Neuronal stem cell (in vitro differentiated cells): ENCODE data around the gene ZC3H12C.

Source experiments
- DNase-seq: peaks from one replicate; pipeline ENCODE4 v3.0.0-alpha.2; 2013; ENCODE audit warnings: low spot score
- H2AFZ ChIP-seq: one replicate; pipeline ENCODE4 v1.6.1; 2013; ENCODE audit warnings: mild to moderate bottlenecking, low read length, inconsistent platforms
- H2AK5ac ChIP-seq: 2 replicates; pipeline ENCODE4 v1.6.1; 2013; ENCODE audit warnings: low read depth, mild to moderate bottlenecking, inconsistent platforms, low read length, moderate library complexity, mixed read lengths
- H2BK120ac ChIP-seq: 2 replicates; pipeline ENCODE4 v1.6.1; 2013; ENCODE audit warnings: low read depth, mild to moderate bottlenecking, inconsistent platforms, low read length, moderate library complexity, mixed read lengths
- H2BK12ac ChIP-seq: one replicate; pipeline ENCODE4 v1.6.1; 2013; ENCODE audit warnings: low read length, inconsistent platforms
- H2BK15ac ChIP-seq: 2 replicates; pipeline ENCODE4 v1.6.1; 2013; ENCODE audit warnings: mild to moderate bottlenecking, low read length, inconsistent platforms, mixed read lengths
- H2BK5ac ChIP-seq: one replicate; pipeline ENCODE4 v1.6.1; 2013; ENCODE audit warnings: inconsistent platforms, mild to moderate bottlenecking, low read length, moderate library complexity
- H3K14ac ChIP-seq: one replicate; pipeline ENCODE4 v1.6.1; 2013; ENCODE audit warnings: low read length, inconsistent platforms
- H3K18ac ChIP-seq: 2 replicates; pipeline ENCODE4 v1.6.1; 2013; ENCODE audit warnings: low read length, inconsistent platforms
- H3K23ac ChIP-seq: 2 replicates; pipeline ENCODE4 v1.6.1; 2013; ENCODE audit warnings: low read depth, mild to moderate bottlenecking, mixed read lengths, low read length, inconsistent platforms; ENCODE audit not compliant: poor library complexity
- H3K27ac ChIP-seq: replicated peaks from 3 replicates; pipeline ENCODE4 v1.5.1; 2013; ENCODE audit warnings: low read length, inconsistent platforms
- H3K27me3 ChIP-seq, 3 experiments: 2 replicates each; pipeline ENCODE4 v1.6.1; 2013; ENCODE audit warnings: low read length in 3 of 3, mild to moderate bottlenecking in 2 of 3, inconsistent platforms in 1 of 3, low read depth in 1 of 3, mixed read lengths in 1 of 3, moderate library complexity in 1 of 3; ENCODE audit not compliant: control insufficient read depth in 3 of 3, insufficient read depth in 3 of 3
- H3K36me3 ChIP-seq, 2 donors: replicated peaks in 1 of 2; 2 replicates each; pipeline ENCODE4 v1.6.1; 2013; ENCODE audit warnings: low read length in 2 of 2; ENCODE audit not compliant: control insufficient read depth in 2 of 2, insufficient read depth in 2 of 2
- H3K4ac ChIP-seq: 2 replicates; pipeline ENCODE4 v1.6.1; 2013; ENCODE audit warnings: inconsistent platforms, mild to moderate bottlenecking, low read length, moderate library complexity
- H3K4me1 ChIP-seq, 2 donors: 1 replicate in 1 of 2; 2 replicates in 1 of 2; pipeline ENCODE4 v1.6.1; 2013; ENCODE audit warnings: low read length in 2 of 2, low read depth in 1 of 2; ENCODE audit not compliant: control insufficient read depth in 2 of 2, insufficient read depth in 1 of 2
- H3K4me2 ChIP-seq: one replicate; pipeline ENCODE4 v1.6.1; 2013; ENCODE audit warnings: mild to moderate bottlenecking, low read length, inconsistent platforms; ENCODE audit not compliant: insufficient read depth, poor library complexity, severe bottlenecking
- H3K4me3 ChIP-seq, 2 donors: 2 replicates each; pipeline ENCODE4 v1.5.1; 2013; ENCODE audit warnings: low read length in 2 of 2, mild to moderate bottlenecking in 2 of 2, inconsistent platforms in 1 of 2, moderate library complexity in 1 of 2
- H3K79me1 ChIP-seq: one replicate; pipeline ENCODE4 v1.6.1; 2013; ENCODE audit warnings: low read depth, mild to moderate bottlenecking, inconsistent platforms, low read length, moderate library complexity
- H3K9ac ChIP-seq: one replicate; pipeline ENCODE4 v1.6.1; 2013; ENCODE audit warnings: mild to moderate bottlenecking, low read depth, low read length, inconsistent platforms; ENCODE audit not compliant: poor library complexity
- H3K9me3 ChIP-seq, 2 donors: replicated peaks in 1 of 2; 2 replicates each; pipeline versions ENCODE3 to v1.6.1; 2013; ENCODE audit warnings: low read length in 2 of 2, mild to moderate bottlenecking in 2 of 2, inconsistent platforms in 1 of 2, low read depth in 1 of 2, mixed read lengths in 1 of 2, moderate library complexity in 1 of 2; ENCODE audit not compliant: control insufficient read depth in 2 of 2, insufficient read depth in 1 of 2
- H4K8ac ChIP-seq: one replicate; pipeline ENCODE4 v1.6.1; 2013; ENCODE audit warnings: low read depth, mild to moderate bottlenecking, inconsistent platforms, low read length, moderate library complexity
- H4K91ac ChIP-seq: one replicate; pipeline ENCODE4 v1.6.1; 2013; ENCODE audit warnings: low read length, low read depth, mild to moderate bottlenecking, inconsistent platforms; ENCODE audit not compliant: poor library complexity
- WGBS, 2 donors: extraction: QIAGEN DNeasy Blood & Tissue Kit; methylation state at CpG; one replicate each; pipeline ENCODE4 v1.1.7; 2013; ENCODE audit warnings: missing lambda C conversion rate in 2 of 2, mixed read lengths in 1 of 2; ENCODE audit not compliant: insufficient read length in 2 of 2, insufficient replicate concordance in 1 of 2; ENCODE audit errors: extremely low coverage in 2 of 2; 5-methylcytosine and 5-hydroxymethylcytosine counted together

Gene ZC3H12C

GRCh38 chr11:110079726-110080125 lies 13.5 kb upstream of the ZC3H12C start:
- H3K9me3 ChIP-seq = peaks cover 3 to 7% of the 10 kb centered on the region in 2 donors
- WGBS, 2 donors = no CpG with 5 or more reads among the region's 4 CpGs

GRCh38 chr11:110081462-110082376 lies 11.5 kb upstream of the ZC3H12C start:
- no peak for DNase-seq
- H3K23ac ChIP-seq = no peak overlapping the region
- peaks cover 3 to 7% of the 10 kb centered on the region in 2 donors for H3K9me3 ChIP-seq
- H2BK15ac ChIP-seq = no peak overlapping the region
- H4K8ac ChIP-seq = no peak overlapping the region
- H2AFZ ChIP-seq = no peak overlapping the region
- no peak overlapping the region for H3K14ac ChIP-seq
- no peaks in the 10 kb centered on the region for H3K36me3 ChIP-seq
- H3K27me3 ChIP-seq = peaks cover 0 to 3% (median 0%) of the 10 kb centered on the region in 3 experiments
- H2BK120ac ChIP-seq = no peak overlapping the region
- H3K4me3 ChIP-seq = no peak overlapping the region
- H2BK5ac ChIP-seq = no peak overlapping the region
- no peak overlapping the region for H2BK12ac ChIP-seq
- H3K79me1 ChIP-seq = no peaks in the 10 kb centered on the region
- WGBS, 2 donors = no CpG with 5 or more reads among the region's 7 CpGs
- H3K18ac ChIP-seq = no peak overlapping the region
- H3K4me2 ChIP-seq = no peak overlapping the region
- H3K9ac ChIP-seq = no peak overlapping the region
- no peak overlapping the region for H3K4ac ChIP-seq
- H3K27ac ChIP-seq = no peak overlapping the region
- no peak overlapping the region for H2AK5ac ChIP-seq
- H4K91ac ChIP-seq = no peak overlapping the region
- peaks cover 4% of the 10 kb centered on the region in 2 donors for H3K4me1 ChIP-seq

More at GRCh38 chr11:110079726-110080125, 13.5 kb upstream of the ZC3H12C start:
- no peak overlapping the region for H3K9ac ChIP-seq
- H3K4me3 ChIP-seq = no peak overlapping the region
- no peak overlapping the region for H2BK5ac ChIP-seq
- no peak overlapping the region for H3K23ac ChIP-seq
- no peaks in the 10 kb centered on the region for H3K27me3 ChIP-seq
- no peak overlapping the region for H3K18ac ChIP-seq
- H3K4me2 ChIP-seq = no peak overlapping the region
- no peak overlapping the region for H2BK12ac ChIP-seq
- H2BK15ac ChIP-seq = no peak overlapping the region
- H3K36me3 ChIP-seq = no peaks in the 10 kb centered on the region
- no peak overlapping the region for H3K14ac ChIP-seq
- H4K8ac ChIP-seq = no peak overlapping the region
- H3K4me1 ChIP-seq = peaks cover 4 to 7% of the 10 kb centered on the region in 2 donors
- no peak overlapping the region for H2AK5ac ChIP-seq
- H3K4ac ChIP-seq = no peak overlapping the region
- no peak overlapping the region for H2BK120ac ChIP-seq
- no peak overlapping the region for H3K27ac ChIP-seq
- no peak overlapping the region for H4K91ac ChIP-seq
- no peaks in the 10 kb centered on the region for H3K79me1 ChIP-seq
- no peak overlapping the region for H2AFZ ChIP-seq
- no peak for DNase-seq

GRCh38 chr11:110082899-110083298 lies 10.3 kb upstream of the ZC3H12C start:
- no peak overlapping the region for H2BK120ac ChIP-seq
- no peaks in the 10 kb centered on the region for H3K36me3 ChIP-seq
- H4K8ac ChIP-seq = no peak overlapping the region
- no peak overlapping the region for H2AK5ac ChIP-seq
- no peak overlapping the region for H4K91ac ChIP-seq
- no peak for DNase-seq
- no peak overlapping the region for H2BK12ac ChIP-seq
- peaks cover 0 to under 1% of the 10 kb centered on the region in 2 donors for H3K4me1 ChIP-seq
- no peak overlapping the region for H3K23ac ChIP-seq
- H2AFZ ChIP-seq = no peak overlapping the region
- H3K18ac ChIP-seq = no peak overlapping the region
- no peak overlapping the region for H3K14ac ChIP-seq
- no peak overlapping the region for H3K27ac ChIP-seq
- H2BK15ac ChIP-seq = no peak overlapping the region
- WGBS, 2 donors = no CpG with 5 or more reads among the region's 1 CpG
- no peak overlapping the region for H3K9ac ChIP-seq
- H3K9me3 ChIP-seq = peaks cover 3 to 7% of the 10 kb centered on the region in 2 donors
- H3K4ac ChIP-seq = no peak overlapping the region
- H3K4me2 ChIP-seq = no peak overlapping the region
- H3K79me1 ChIP-seq = no peaks in the 10 kb centered on the region
- H2BK5ac ChIP-seq = no peak overlapping the region
- peaks cover 0 to 9% (median 0%) of the 10 kb centered on the region in 3 experiments for H3K27me3 ChIP-seq
- no peak overlapping the region for H3K4me3 ChIP-seq

- Histone ChIP-seq H3K27me3 (peaks cover 0 to 29% (median 0%) of the 10 kb centered on the region in 3 experiments), H4K8ac (no peak overlapping the region)
Observed at GRCh38 chr11:110085255-110085838, 7.8 kb upstream of the ZC3H12C start.

More at GRCh38 chr11:110085255-110085838, 7.8 kb upstream of the ZC3H12C start:
- H2BK5ac ChIP-seq = no peak overlapping the region
- H2BK15ac ChIP-seq = no peak overlapping the region
- H3K9ac ChIP-seq = no peak overlapping the region
- no peak overlapping the region for H3K18ac ChIP-seq
- no peaks in the 10 kb centered on the region for H3K9me3 ChIP-seq
- no peaks in the 10 kb centered on the region for H3K79me1 ChIP-seq
- H4K91ac ChIP-seq = no peak overlapping the region
- H3K4me1 ChIP-seq = no peaks in the 10 kb centered on the region
- H3K4ac ChIP-seq = no peak overlapping the region
- no peak overlapping the region for H2BK120ac ChIP-seq
- H2AFZ ChIP-seq = no peak overlapping the region
- H3K36me3 ChIP-seq = no peaks in the 10 kb centered on the region
- H3K27ac ChIP-seq = no peak overlapping the region
- H3K23ac ChIP-seq = no peak overlapping the region
- no peak overlapping the region for H3K4me2 ChIP-seq
- H3K4me3 ChIP-seq = no peak overlapping the region
- DNase-seq = no peak
- H3K14ac ChIP-seq = no peak overlapping the region
- H2BK12ac ChIP-seq = no peak overlapping the region
- WGBS, 2 donors = no CpG with 5 or more reads among the region's 2 CpGs
- H2AK5ac ChIP-seq = no peak overlapping the region
